ENCODE measurements around the gene CASP12.
A peak's percentile ranks its signal among the peaks of the same experiment; 100 is the strongest.
"Not testable (repeated sequence)": the region's sequence is repeated elsewhere in the genome, so short reads cannot be mapped to it uniquely, and the experiment has no call there.

Gene CASP12
- total RNA-seq: 0 to 0.19 (median 0.07) reads per million in 3 experiments

DNA sequence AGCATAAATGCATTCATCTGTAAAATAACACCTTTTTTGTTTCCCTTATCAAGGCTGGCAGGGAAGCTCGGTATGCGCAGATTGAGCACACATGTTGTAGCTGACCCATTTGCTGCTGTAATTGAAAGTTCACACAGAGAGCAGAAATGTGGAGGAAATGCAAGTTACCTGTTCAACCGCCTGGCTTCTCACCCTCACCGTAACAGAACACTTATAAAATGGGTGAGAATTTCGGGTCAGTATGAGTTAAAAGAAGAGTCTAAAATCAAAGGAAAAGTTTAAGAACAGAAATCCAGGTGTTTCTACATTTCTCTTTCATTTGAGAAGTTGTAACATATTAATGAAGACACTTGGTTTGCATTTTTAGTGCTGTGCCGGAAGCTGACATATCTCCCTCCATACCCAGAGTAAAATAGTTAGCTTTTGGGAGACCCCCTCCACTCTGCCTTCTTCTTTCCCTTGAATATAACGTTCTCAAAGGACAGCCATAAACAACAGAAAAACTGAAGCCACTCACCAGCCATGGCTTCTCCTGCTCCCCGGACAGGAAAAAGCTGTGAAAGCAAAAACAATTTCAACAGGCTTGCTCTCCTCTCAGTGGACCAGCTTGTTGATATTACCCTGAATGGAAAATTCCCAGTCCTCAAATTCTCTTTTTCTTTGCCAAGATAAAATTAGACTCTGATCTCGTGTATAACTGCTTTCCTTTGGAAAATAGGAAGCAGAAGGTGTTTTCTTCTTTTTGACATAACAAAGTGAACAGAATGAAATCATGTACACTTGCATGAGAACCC, at the start of gene CASP12:
Gene CASP12 (minus strand): TSS at position 570 of the 794 bp plus-strand sequence.
- no peak for DNase-seq

DNA sequence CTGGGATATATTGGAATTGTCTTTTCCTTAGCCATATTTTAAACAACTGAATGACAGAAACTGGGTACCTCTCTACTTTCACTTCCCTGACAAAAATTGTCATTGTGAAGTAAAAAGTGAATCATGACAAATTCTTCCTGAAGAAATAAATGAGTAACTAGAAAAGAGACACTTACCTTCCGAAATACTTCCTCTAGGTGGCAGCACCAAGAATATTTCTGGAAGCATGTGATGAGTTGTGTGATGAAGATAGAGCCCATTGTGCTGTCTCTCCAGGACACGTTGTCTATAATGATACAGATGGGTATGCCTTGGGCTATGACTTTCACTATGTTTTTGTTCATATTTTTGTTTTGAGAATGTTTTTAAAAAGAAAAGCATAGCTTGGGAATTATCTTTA, 48.6 kb upstream of the CASP12 start:
- peak; percentile 51 for DNase-seq

DNA sequence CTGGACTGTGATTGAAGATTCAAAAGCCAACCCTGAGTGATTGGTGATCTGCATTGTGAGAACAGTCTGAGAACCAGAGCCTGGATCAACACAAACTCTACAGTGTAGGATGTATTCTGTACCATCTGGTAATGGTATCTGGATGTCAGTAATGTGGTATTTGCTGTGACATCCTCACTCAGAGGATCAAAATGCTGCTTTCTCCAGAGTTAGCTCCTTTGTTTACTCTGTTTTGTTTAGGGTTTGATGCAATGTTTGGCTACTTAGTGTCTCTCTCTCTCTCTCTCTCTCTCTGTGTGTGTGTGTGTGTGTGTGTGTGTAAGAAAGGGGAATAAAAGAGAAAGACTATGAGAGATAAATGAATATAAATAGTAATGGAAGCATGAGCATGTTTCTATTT, 45.8 kb upstream of the CASP12 start:
- no peak for DNase-seq

DNA sequence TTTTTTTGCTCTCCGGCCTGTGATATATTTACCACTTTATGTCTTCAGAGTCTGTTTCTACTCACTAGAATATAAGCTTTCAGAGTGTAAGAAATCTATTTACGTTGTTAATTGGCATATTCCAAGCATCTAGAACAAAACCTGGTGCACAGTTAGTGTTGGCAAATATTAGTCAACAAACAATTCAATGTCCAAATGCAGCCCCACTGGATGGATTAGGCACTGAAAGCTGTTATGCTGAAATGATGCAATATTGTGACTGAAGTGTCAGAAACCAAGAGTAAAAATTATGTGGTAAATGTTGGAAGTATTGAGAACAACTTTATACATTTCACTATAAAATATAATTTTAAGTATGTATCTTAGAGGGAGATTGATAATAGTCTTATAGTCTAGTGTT, 45.3 kb upstream of the CASP12 start:
- DNase-seq: no peak

DNA sequence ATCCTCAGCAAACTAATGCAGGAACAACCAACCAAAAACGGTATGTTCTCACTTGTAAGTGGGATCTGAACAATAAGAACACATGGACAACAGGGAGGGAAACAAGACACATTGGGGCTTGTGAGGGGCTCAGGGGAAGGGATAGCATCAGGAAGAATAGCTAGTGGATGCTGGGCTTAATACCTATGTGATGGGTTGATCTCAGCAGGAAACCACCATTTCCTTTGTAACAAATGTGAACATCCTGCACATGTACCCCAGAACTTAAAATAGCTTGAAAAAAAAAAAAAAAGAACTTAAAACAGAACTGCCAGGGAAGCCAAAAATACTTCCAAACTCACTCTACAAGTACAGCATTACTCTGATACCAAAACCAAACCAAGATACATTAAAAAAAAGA, 36.3 kb upstream of the CASP12 start:
- DNase-seq: peak; percentile 18

DNA sequence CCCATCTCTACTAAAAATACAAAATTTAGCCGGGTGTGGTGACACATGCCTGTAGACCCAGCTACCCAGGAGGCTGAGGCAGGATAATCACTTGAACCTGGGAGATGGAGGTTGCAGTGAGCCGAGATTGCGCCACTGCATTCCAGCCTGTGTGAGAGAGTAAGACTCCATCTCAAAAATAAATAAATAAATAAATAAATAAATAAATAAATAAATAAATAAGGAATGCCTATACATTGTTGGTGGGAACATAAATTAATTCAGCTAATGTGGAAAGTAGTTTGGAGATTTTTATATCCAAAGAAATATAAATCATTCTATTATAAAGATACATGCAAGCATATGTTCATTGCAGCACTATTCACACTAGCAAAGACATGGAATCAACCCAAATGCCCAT, 35.8 kb upstream of the CASP12 start:
- DNase-seq: not testable (repeated sequence)

DNA sequence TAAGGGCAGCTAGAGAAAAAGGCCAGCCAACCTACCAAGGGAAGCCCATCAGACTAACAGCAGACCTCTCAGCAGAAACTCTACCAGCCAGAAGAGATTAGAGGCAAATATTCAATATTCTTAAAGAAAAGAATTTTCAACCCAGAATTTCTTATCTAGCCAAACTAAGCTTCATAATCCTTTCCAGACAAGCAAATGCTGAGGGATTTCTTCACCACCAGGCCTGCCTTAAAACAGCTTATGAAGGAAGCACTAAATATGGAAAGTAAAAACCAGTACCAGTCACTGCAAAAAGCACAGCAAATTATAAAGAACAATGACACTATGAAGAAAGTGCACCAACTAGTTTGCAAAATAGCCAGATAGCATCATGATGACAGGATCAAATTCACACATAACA, 30.6 kb upstream of the CASP12 start:
- no peak for DNase-seq

DNA sequence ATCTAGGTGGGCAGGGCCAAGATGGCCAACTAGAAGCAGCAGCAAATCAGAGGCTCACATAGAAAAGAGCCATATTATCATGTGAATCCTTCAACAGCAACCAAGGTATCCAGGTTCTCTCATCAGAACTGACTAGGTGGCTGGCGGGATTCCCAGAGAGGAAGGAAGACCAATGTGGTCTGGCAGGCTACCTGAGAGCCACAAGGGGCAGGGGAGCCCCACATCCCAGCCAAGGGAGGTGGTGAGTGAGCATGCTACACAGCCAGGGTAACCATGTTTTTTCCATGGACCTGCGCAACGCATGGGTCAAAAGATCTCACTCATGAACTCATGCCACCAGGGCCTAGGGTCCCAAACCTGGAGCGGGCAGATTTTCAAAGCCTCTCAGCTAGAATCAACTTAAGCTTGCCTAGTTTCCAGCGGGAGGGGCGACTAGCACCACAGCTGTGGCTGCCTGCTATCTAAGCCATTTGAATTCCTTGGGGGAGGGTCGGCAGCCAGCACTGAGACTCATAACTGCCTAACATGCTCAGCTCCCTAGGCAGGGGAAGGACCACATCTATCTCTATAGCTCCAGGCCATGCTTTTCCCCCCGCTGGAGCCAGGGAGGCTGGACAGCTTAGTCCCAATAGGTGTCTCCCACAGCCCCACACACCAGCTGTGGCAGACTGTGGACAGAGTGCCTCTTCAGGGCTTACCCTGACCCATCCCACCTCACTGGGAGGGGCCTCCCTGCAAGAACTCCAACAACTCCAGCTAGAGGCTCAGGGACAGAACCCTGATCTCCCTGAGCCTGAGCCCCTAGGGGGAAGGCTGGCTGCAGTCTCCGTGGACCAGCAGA, 28.7 kb upstream of the CASP12 start:
- no peak for DNase-seq

DNA sequence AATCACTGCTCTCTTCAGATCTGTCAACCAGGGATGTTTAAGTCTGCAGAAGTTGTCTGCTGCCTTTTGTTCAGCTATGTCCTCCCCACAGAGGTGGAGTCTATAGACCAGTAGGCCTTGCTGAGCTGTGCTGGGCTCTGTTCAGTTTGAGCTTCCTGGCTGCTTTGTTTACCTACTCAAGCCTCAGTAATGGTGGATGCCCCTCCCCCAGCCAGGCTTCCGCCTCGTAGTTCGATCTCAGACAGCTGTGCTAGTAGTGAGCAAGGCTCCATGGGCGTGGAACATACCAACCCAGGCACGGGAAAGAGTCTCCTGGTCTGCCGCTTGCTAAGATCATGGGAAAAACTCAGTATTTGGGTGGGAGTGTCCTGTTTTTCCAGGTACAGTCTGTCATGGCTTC, 27.6 kb upstream of the CASP12 start:
- no peak for DNase-seq

DNA sequence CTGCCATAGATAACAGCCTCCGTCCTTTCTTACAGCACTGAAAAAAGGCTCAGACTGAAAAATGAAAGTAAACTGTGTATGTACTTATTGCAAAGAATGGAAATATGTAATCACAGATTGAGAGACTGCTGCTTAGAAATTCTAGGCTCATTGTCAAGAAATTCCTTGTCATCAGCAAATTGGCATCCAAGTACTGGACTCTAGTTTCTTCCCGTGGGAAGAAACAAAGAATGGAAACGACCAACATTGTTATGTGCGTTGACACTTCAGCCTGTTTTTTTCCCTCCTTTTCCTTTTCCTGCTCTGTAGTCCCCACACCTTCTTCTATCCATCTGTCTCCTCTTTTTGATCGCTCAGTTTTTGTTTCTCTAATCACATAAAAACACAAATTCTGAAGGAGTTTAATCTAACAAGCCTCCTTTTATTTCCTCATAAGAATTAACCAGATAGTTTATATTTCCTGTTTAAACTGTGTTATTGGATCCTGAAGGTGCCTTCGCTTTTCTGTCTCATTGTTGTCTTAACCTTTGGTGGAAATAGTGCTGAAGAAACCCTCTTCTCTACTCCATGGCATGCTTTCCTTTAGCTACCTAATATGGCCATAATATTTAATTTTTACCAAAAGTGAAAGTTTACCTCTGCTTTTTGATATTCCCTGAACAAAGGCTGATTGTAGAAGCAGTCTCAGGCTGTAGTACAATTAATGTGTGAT, 20.0 kb upstream of the CASP12 start:
- DNase-seq: peak; percentile 30

DNA sequence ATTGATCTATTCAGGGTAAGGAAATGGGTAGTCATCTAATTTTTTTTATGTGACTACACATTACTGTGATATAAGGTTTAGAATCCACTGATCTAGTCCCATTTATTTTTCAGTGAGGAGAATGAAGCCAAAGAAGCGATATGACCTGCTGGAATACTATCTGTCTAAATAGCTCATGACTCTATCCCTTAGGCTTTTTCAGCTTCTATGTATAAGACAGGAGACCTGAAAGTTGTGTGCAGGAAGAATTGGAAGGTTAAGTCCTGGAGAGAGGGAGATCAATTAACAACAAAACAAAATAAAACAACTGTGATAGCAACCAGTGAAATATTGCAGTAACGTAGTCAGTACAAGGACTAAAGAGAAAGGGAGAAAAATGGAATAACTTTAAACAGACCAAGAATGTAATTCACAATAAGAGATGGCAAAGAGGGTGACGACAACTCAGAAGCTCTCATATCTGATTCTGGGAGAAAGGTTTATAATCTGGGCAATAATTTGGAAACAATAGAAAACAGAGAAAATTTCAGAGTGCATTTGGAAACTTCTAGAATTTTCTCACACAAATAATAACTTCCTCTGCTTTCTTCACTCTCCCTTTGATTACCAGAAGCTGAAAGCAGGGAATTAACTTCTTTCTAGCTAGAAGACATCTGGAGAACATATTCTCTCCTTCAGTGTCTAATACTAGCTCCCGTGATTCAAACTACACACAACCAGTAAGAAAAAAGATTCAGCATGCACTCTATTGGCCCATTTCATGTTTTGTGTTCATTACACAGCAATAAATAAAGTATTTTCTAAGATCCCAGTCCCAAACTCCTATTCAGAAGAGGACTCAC, 19.2 kb upstream of the CASP12 start:
- no peak for DNase-seq

DNA sequence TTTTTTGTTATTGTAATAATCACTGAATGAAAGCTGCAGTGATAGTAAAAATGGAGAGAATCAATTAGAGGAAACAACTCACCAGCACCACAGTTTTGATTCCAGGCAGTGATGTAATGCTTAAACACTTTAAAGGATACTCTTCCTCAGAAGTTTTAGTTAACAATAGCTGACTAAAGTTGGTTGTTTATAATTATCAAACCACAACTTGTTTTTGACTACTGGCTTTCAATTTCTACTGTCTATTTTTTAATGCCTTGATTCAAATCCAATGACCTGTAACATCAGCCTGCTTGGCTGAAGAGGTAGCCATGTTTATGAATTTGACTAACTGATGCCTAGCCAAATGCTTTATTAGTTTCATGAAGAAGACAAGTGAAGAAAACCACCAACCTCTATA, 18.2 kb upstream of the CASP12 start:
- no peak for DNase-seq

DNA sequence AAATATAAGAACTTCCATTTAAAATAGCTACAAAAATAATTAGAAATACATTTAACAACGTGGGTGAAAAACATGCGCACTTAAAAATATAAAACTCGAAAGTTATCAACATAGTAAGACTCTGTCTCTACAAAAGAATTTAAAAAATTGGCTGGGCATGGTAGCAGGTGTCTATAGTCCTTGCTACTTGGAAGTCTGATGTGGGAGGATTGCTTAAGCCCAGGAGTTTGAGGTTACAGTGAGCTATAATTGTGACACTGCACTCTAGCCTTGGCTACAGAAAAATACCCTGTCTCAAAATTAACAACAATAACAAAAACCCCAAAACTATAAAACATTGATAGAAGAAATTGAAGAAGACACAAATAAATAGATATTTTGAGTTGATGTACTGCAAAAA, 13.8 kb upstream of the CASP12 start:
- DNase-seq: no peak

DNA sequence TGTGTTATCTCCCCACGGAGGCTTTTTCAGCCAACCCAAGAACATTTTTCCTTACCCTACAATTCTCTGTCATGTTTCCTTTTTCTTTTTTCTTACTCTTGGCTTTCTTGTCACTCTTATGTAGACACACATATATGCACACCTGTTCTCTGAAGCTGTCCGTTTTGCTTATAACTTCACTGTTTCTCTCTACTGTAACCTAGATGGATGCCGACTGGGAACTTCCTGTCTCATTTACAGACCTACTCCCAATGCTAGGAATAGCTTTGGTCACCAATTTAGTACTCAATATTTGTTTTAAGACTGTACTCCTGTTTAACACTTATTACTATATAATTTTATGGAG, 9.9 kb upstream of the CASP12 start:
- no peak for DNase-seq

DNA sequence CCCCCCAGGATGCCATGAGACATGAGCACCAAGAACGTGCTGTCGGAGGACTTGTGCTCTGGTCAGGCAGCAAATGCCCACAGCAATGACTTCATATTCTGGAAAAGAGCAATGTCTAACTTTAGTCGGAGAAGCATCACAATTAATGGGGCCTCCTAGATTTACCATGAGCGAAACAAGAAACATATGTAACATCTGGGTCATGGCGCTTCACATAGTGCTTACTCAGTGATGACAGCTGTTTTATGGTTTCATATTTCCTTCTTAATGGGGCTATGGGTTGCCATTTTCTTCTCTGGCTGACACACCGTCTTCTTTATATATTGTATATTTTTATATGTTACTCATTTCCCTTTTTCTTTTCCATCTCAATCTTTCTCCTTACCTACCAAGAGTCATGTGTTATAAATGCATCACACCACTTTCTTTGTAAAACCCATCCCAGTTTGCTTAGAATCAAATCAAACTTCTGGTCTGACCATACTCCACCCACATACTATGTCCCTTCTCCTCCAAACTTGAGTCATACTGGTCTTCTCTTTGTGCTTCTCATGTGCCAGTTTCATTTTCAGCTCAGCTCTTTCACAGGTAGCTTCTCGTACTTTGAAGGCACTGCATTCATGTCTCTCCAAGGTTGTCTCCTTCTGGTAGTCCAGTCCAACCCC, 9.4 kb upstream of the CASP12 start:
- DNase-seq: peak; percentile 30

DNA sequence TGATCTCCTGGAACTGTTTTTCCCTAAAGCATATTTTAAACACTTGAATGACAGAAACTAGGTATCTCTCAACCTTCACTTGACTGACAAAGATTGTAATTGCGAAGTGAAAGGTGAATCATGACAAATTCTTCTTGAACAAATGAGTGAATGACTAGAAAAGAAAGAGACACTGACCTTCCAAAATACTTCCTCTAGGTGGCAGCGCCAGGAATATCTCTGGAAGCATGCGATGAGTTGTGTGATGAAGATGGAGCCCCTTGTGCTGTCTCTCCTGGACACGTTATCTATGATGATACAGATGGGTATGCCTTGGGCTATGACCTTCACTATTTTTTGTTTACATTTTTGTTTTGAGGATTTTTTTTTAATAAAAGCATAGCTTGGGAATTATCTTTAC, 7.0 kb upstream of the CASP12 start:
- DNase-seq: no peak

DNA sequence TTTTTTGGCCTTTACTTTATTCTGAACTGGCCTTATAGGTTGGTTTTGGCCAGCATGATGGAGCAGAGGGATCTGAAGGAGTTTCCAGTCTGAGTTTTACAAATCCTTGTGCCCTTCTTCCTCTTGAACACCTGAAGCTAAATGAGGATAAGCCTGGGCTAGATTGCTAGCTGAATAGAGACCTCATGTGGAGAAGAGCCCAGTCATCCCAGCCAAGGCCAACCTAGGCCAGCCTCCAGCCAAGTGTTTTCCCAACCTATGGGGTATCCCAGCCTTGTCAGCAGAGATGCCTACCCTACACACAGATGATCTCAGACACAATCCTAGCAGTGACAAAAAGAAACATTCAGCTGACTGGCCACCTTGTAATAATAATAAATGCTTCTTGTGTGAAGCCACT, 966 bp upstream of the CASP12 start:
- DNase-seq: no peak

DNA sequence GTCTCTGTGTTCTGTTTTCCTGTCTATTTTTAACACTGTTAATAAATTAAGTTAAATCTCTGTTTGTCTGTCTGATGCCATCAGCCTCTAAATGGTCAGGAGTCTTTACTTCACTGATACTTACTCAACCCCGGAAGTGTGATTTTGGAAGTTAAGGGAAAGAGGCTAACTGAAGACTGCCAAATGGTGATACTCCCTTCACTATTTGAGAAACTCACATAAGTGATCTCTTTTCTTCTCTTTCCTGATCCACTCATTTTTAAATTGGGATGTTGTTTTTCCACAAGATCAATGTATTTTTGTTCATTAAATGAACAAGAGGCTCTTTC, 389 bp upstream of the CASP12 start:
- DNase-seq: no peak

DNA sequence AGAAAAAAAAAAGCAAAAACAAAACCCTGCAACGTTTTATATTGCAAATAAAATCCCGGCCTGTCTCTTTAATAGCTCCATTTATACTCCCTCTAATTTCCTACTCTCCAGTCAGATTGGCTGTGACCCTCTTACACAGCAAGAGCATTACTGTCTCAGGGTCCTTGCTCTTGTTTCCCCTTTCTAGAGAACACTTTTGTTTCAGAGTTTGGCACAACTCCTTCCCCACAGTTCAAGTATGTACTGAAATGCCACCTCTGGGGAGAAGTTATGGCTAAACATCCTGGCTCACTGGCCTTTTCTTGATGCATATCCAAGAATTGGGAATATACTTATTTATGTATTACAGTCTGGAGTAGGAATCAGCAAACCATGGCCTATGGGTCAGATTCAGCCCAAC, 2.6 kb downstream of the CASP12 start:
- no peak for DNase-seq

DNA sequence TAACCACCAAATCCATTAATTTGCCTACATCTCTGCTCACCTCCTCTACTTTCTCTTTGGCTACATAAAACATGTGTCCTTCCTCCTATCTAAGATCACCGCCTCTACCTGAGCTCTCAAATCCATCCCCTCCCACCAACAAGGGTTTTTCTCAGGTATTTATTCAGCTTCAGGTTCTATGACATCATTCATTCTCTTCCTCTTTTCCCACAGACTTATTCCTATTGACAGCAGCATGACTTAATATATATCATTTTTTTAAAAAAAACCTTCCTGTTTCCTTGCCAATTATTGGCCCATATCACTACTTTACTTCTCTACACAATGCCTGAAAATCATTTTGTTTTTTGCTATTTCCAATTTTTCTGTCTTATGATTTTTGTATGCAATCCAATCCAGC, 4.4 kb downstream of the CASP12 start:
- DNase-seq: no peak

DNA sequence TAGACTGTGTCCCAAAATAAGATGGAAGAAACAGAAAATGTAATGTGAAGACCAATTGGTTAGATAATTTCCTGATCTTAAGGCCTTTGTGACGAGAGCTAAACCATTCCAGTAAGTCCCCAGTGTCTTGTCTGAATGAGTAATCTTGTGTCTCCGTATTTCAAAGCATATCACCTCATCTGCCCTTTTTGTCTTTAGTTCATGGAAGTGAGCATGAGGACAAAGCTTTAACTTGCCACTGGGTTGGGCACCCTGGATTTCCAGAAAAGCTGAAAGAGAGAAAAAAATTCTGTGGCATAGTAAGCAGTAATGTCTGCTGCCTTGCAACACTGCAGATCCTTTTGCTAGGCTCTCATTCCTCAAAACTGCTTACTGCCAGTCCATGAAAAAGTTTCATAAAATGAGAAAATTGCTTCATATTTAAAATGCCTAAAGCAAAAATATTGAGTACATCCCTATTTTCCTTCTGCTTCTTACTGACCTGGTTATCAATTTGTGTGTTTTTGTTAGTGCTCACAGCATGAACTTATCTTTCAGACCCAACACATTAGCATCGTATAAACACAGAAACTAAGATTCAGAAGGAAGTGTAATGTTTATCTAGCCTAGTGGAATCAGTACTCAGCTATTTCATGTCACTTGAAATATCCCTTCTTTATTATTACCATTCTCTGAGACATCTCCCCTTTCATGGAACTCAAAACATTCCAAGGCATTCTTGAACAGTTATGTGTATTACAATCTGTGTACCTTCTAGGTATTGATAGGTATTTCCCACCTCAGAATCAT, 5.3 kb downstream of the CASP12 start:
- no peak for DNase-seq
